ENCODE measurements around the gene STARD9. TPM values are rescaled to one million over a fixed set of nuclear protein-coding genes. Genes with fewer than 3 reads are reported as not detected.

The STARD9 gene
- total and polyA plus RNA-seq, 9 of the 15 experiments (the other 6 are each of a cell fraction or from before 2014, with no cell fraction given), result 0.45 to 6.0 (median 3.6) TPM

GRCh38 chr15:42548249-42549031 is 27.0 kb upstream of the STARD9 start, which contains the start of the genes HAUS2 and LRRC57 (continued):
- peak; percentile 72 for TF ChIP-seq SAP30 (IDR thresholded peaks at IDR 0.05; ENCODE audit: borderline replicate concordance, insufficient read depth, low read depth, low read length, poor library complexity, severe bottlenecking)
- TF ChIP-seq MGA (IDR thresholded peaks at IDR 0.05), result no peak
- peak; percentile 62; the same call in 1 of the 2 replicates for TF ChIP-seq ETS1 (conservative IDR thresholded peaks at IDR 0.05; ENCODE audit: control insufficient read depth, low read depth, low read length)
- no peak for TF ChIP-seq CBFB (CRISPR knock-in tag; IDR thresholded peaks at IDR 0.05)
- no peak for TF ChIP-seq GABPB2 (CRISPR knock-in tag; conservative IDR thresholded peaks at IDR 0.05)
- TF ChIP-seq PURB (CRISPR knock-in tag; IDR thresholded peaks at IDR 0.05; ENCODE audit: low read depth), result no peak
- TF ChIP-seq MNT (conservative IDR thresholded peaks at IDR 0.05), result peak; percentile 72 to 93
- no peak for TF ChIP-seq ZBED1 (IDR thresholded peaks at IDR 0.05)
- TF ChIP-seq FOXO4 (CRISPR knock-in tag; IDR thresholded peaks at IDR 0.05), result no peak
- TF ChIP-seq SRSF1 (IDR thresholded peaks at IDR 0.05; ENCODE audit: low read depth, low read length), result 0 out of 2 replicates have a peak, but pooled peaks have one; percentile 26
